Progenitor cell of endocrine pancreas (in vitro differentiated cells): ENCODE data around the gene SNED1. TPM values are rescaled to one million over a fixed set of nuclear protein-coding genes. Genes with fewer than 3 reads are reported as not detected.

Experiments
- DNase-seq: peaks from one replicate; pipeline ENCODE4 v3.0.0; 2021; ENCODE audit warnings: low spot score; ENCODE audit not compliant: unreplicated experiment
- H3K27ac Mint-ChIP-seq: 2 replicates; pipeline ENCODE4 v1.8.0; 2021; ENCODE audit warnings: mild to moderate bottlenecking, moderate library complexity, mixed read lengths
- H3K27me3 Mint-ChIP-seq: 2 replicates; pipeline ENCODE4 v1.8.0; 2021; ENCODE audit warnings: mixed read lengths
- H3K36me3 Mint-ChIP-seq: 2 replicates; pipeline ENCODE4 v1.8.0; 2022; ENCODE audit warnings: mixed read lengths; ENCODE audit not compliant: insufficient read depth
- H3K4me1 Mint-ChIP-seq: 2 replicates; pipeline ENCODE4 v1.8.0; 2021; ENCODE audit warnings: low read depth, mixed read lengths
- H3K4me3 Mint-ChIP-seq: 2 replicates; pipeline ENCODE4 v1.8.0; 2021; ENCODE audit warnings: low read depth, mild to moderate bottlenecking, moderate library complexity, mixed read lengths
- H3K9me3 Mint-ChIP-seq: 2 replicates; pipeline ENCODE4 v1.8.0; 2021; ENCODE audit warnings: low read depth, mixed read lengths
- total RNA-seq: library from RNA; stranded (reverse); gene quantifications from 2 replicates; pipeline ENCODE4 v1.2.1, GENCODE V29; 2021
- TF ChIP-seq, protein P1 (sequence below): fragments of 200-600 bp; sonication (generic); IDR thresholded peaks from one replicate; pipeline ENCODE4 v1.5.0; 2021; ENCODE audit warnings: antibody characterized with exemption, mild to moderate bottlenecking; ENCODE audit not compliant: unreplicated experiment

The SNED1 gene
- total RNA-seq, 1 donor from 2014 or later = 2.2 TPM

- no peaks in the 10 kb centered on the region for H3K4me1 Mint-ChIP-seq
- H3K4me3 Mint-ChIP-seq = no peak overlapping the region
- H3K27me3 Mint-ChIP-seq = no peaks in the 10 kb centered on the region
- TF ChIP-seq, protein P1, sequence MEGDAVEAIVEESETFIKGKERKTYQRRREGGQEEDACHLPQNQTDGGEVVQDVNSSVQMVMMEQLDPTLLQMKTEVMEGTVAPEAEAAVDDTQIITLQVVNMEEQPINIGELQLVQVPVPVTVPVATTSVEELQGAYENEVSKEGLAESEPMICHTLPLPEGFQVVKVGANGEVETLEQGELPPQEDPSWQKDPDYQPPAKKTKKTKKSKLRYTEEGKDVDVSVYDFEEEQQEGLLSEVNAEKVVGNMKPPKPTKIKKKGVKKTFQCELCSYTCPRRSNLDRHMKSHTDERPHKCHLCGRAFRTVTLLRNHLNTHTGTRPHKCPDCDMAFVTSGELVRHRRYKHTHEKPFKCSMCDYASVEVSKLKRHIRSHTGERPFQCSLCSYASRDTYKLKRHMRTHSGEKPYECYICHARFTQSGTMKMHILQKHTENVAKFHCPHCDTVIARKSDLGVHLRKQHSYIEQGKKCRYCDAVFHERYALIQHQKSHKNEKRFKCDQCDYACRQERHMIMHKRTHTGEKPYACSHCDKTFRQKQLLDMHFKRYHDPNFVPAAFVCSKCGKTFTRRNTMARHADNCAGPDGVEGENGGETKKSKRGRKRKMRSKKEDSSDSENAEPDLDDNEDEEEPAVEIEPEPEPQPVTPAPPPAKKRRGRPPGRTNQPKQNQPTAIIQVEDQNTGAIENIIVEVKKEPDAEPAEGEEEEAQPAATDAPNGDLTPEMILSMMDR = no peak
- peaks cover 13% of the 10 kb centered on the region for H3K9me3 Mint-ChIP-seq
- H3K27ac Mint-ChIP-seq = no peak overlapping the region
- DNase-seq = no peak
- H3K36me3 Mint-ChIP-seq = no peaks in the 10 kb centered on the region
Measured at GRCh38 chr2:241020201-241020600, 21.8 kb downstream of the SNED1 start.

DNA sequence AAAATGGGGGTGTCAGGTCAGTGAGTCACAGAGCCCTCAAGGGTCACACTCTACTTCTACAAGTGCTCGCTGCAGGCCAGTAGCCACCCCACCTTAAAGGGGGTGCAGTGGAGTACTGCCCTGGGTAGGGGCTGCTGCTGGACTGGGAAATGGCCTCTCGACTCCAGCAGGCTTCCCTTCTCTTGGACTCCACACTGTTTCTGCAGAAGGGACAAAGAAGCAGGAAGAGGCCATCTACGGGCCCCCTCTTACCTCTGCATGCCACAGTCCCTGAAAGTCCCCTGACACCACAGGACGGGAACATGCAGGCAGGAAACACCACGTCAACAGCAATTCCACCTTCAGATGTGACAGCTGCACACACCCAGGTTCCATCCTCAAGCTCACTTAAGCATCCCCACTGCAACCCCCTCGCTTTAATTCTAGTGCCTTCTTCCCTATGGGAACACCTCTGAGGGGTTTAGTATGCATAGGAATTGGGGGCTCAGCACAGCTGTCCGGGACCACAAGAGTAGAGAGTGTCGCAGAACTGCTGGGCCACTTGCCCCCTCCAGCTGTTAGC lies 22.3 kb downstream of the SNED1 start:
- Mint-ChIP-seq H3K36me3 (peaks cover 3% of the 10 kb centered on the region), H3K9me3 (peaks cover 17% of the 10 kb centered on the region), H3K27me3 (no peaks in the 10 kb centered on the region), H3K4me3 (no peak overlapping the region), H3K4me1 (no peaks in the 10 kb centered on the region), H3K27ac (no peak overlapping the region)
- no peak for DNase-seq
- TF ChIP-seq, protein P1 = no peak

DNA sequence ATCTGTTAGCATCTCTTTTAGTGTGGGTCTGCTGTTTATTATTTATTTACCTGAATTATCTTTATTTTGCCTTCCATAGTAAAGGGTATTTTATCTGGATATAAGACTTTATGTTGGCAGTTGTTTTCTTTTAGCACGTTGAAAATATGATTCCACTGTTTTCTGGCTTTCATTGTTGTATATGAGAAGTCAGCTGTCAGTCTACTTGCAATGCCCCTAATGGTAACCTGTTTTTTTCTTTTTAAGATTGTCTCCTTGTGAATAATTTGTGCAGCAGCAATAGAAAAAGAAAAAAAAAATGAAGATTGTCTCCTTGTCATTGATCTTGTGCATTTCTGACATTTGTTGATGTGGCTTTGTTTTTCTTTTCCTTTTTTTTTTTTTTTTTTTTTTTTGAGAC lies 27.2 kb downstream of the SNED1 start:
- Mint-ChIP-seq H3K9me3 (peaks cover 26% of the 10 kb centered on the region), H3K27ac (no peak overlapping the region), H3K4me3 (no peak overlapping the region), H3K4me1 (no peaks in the 10 kb centered on the region), H3K36me3 (peaks cover 6% of the 10 kb centered on the region), H3K27me3 (no peaks in the 10 kb centered on the region)
- TF ChIP-seq, protein P1 = no peak
- no peak for DNase-seq

- TF ChIP-seq, protein P1 = no peak
- H3K27me3 Mint-ChIP-seq = peaks cover 21% of the 10 kb centered on the region
- no peak overlapping the region for H3K4me3 Mint-ChIP-seq
- no peaks in the 10 kb centered on the region for H3K4me1 Mint-ChIP-seq
- DNase-seq = no peak
- peaks cover 6% of the 10 kb centered on the region for H3K36me3 Mint-ChIP-seq
- peaks cover 17% of the 10 kb centered on the region for H3K9me3 Mint-ChIP-seq
- no peak overlapping the region for H3K27ac Mint-ChIP-seq
Measured at GRCh38 chr2:241029599-241030332, 31.3 kb downstream of the SNED1 start.

GRCh38 chr2:241030333-241030680 lies 31.9 kb downstream of the SNED1 start:
- no peak for DNase-seq
- TF ChIP-seq, protein P1 = no peak
- no peaks in the 10 kb centered on the region for H3K4me1 Mint-ChIP-seq
- peaks cover 6% of the 10 kb centered on the region for H3K36me3 Mint-ChIP-seq
- H3K9me3 Mint-ChIP-seq = peaks cover 12% of the 10 kb centered on the region
- peaks cover 26% of the 10 kb centered on the region for H3K27me3 Mint-ChIP-seq
- no peak overlapping the region for H3K27ac Mint-ChIP-seq
- no peak overlapping the region for H3K4me3 Mint-ChIP-seq
